ENCODE measurements around the gene ZFP82.

Gene ZFP82

DNA sequence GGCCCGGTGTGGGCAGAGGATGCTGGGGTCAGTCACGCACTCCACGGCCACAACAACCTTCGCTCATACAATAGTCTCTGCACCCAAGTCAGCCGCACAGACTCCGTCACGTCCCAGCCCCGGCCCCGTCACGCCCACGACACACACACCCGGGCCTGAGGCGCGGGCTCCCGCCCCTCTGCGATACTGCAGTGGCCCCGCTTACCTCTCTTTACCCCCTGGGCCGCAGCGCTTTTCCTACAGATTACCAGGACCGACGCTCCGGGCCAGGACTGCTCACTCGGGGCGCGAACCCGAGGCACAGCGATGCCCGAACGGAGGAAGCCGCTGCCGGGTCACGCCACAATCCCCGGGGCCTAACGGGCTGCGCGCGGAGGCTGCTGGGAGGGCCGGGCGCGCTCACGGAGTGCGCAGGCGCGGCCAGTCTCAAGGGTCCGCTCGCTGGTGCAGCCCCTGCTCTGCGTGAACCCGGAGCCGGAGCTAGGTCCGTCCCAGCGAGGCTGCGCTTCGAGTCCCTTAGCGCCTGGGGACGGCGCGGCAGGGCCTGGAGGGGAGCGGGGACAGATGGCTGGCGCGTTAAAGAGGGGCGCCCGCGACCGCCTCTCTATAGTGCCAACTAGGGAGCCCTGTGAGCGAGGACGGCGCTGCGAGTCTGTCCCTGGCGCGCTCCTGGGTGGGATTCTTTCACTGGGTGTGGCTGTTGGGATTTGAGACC lies at the start of gene ZFP82:
Gene ZFP82 (minus strand): TSS at position 358 of the 715 bp plus-strand sequence. CDS start 8,855 bp downstream, outside the sequence.
- DNase-seq = peak; percentile 80

DNA sequence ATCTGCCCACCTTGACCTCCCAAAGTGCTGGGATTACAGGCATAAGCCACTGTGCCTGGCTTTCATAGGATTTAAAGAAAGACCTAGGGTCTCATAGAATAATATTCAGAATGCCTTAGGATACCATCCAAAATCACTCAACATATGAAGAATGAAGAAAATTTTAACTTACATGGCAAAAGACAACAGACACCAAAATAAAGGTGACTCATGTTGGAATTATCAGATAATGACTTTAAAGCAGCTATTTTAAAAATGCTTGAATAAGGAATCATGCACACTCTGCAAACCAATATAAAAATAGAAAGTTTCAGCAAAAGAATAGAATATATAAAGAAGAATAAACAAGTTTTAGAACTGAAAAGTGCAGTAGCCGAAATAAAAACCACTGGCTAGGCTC lies 41.6 kb upstream of the ZFP82 start:
- DNase-seq = no peak

DNA sequence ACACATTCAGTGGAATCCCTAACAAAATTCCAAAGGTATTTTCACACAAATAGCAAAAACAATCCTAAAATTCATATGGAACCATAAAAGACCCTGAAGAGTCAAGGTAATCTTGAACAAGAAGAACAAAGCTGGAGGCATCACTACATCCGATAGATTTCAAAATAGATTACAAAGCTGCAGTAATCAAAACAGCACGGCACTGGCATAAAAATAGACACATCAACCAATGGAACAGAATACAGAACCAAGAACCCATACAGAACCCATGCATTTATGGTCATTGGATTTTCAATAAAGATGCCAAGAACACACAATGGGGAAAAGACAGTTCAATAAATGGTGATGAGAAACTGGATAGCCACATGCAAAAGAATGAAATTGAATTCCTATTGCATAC lies 38.4 kb upstream of the ZFP82 start:
- no peak for DNase-seq

DNA sequence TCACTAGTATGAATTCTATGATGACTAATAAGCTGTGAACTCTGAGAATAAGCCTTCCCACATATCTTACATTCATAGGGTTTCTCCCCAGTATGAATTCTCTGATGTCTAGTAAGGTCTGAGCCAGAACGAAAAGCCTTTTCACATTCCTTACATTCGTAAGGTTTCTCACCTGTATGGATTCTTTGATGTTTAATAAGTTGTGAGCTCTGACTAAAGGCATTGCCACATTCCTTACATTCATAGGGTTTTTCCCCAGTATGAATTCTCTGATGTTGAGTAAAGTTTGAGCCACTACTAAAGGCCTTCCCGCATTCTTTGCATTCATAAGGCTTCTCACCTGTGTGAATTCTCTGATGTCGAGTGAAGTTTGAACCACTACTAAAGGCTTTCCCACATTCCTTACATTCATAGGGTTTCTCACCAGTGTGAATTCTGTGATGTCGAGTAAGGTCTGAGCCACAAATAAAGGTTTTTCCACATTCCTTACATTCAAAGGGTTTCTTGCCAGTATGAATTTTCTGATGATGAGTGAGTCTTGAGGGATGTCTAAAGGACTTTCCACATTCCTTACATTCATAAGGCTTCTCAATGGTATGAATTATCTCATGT lies 30.7 kb upstream of the ZFP82 start:
- DNase-seq = no peak

DNA sequence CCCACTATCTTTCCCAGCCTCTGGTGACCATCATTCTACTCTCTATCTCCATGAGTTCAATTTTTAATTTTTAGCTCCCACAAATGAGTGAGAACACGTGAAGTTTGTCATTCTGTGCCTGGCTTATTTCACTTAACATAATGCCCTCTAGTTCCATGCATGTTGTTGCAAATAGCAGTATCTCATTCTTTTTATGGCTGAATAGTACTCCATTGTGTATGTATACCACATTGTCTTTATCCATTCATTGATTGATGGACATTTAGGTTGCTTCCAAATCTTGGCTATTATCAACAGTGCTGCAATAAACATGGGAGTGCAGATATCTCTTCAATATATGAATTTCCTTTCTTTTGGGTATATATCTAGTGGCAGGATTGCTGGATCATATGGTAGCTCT lies 22.9 kb upstream of the ZFP82 start:
- no peak for DNase-seq

DNA sequence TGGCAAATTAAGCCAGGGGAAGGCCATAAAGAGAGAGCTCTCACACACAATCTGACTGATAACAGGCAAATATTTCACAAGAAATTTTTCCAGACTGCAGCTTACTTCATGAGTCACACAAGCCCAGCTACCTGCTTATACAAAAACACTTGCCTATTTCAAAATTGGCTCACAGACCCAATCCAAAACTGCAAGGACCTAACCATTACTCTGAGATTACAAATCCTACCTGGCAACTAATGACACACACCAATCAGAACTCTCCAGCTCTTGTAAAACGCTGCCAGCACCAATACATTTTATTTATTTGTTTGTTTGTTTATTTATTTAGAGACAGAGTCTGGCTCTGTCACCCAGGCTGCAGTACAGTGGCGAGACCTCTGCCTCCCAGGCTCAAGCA lies 18.1 kb upstream of the ZFP82 start:
- no peak for DNase-seq

DNA sequence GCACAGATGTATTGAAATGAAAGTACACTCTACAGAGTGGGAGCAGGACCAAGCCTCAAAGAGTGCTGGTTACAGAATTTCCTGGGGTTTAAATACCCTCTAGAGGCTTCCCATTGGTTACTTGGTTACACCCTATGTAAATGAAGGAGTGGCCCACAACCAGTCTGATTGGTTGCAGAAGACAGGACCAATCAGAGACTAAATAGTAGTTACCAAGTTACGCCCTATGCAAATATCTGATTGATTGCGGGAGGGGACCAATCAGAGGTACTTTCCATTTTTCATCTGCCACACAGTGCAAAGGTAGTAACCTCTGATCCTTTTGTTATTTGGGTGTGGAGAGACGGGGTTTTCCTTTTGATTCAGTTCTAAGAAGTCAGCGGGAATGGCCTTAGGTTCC lies 5.5 kb upstream of the ZFP82 start:
- no peak for DNase-seq

DNA sequence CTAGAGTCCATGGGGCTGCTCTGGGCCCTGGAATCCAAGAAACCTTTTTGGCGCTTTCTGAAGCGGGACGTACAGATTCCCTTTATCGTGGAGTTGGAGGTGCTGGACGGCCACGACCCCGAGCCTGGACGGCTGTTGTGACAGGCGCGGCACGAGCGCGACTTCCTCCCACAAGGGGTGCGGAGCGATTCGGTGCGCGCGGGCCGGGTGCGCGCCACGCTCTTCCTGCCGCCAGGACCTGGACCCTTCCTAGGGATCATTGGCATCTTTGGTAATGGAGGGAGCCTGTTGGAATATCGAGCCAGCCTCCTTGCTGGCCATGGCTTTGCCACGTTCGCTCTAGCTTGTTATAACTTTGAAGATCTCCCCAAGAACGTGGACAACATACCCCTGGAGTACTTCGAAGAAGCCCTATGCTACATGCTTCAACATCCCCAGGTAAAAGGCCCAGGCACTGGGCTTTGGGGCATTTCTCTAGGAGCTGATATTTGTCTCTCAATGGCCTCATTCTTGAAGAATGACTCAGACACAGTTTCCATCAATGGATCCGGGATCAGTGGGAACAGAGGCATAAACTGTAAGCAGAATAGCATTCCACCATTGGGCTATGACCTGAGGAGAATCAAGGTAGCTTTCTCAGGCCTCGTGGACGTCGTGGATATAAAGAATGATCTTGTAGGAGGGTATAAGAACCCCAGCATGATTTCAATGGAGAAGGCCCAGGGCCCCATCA lies 3.5 kb upstream of the ZFP82 start:
- DNase-seq = no peak

DNA sequence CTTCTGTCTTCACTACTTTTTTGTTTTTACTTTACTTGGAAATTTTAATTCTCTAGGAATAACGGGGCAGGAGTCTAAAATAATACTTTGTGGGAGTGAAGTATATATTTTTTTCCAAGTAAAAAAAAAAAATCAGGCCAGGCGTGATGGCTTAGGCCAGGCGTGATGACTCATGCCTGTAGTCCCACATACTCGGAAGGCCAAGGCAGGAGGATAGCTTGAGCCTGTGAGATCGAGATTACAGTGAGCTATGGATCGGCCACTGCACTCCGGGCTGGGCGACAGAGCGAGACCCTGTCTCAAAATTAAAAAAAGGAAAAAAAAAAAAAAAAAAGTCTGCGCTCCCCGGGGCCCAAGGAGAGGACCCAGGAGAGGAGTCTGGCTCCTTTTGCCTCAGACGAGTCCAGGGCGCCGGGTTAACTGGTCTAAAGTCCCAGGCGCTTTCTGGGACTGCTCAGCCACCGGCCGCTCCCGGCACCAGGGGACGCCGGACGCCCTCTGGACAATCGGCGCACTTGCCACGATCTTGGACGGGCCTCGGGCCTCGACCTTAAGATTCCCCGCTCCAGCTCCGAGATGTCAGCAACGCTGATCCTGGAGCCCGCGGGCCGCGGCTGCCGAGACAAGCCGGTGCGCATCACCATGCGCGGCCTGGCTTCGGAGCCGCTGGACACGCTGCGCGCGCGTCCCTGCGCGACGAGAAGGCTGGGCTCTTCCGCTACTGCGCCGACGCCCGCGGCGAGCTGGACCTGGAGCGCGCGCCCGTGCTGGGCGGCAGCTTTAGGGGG lies 2.7 kb upstream of the ZFP82 start:
- no peak for DNase-seq

DNA sequence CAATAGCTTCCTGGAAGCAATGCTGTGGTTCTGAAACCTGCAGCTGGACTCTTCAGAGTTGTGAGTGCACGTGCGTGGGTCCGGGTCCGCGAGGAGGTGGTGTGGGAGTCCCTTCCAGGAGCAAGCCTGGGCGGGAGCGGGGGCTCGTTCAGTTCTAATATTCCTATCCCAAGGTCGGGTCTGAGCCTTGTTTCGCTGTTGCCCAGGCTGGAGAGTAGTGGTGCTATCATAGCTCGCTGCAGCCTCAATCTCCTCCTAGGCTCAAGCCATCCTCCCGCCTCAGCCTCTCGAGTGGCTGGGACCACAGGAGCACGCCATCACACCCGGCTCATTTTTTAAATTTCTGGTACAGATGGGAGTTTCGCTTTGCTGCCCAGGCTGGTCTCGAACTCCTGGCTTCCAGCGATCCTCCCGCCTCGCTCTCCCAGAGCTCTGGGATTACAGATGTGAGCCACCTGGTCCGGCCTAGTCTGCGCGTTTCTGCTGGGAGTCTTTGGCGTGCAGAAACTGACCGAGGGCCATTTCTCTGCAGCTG lies 625 bp downstream of the ZFP82 start:
- peak; percentile 3 for DNase-seq

DNA sequence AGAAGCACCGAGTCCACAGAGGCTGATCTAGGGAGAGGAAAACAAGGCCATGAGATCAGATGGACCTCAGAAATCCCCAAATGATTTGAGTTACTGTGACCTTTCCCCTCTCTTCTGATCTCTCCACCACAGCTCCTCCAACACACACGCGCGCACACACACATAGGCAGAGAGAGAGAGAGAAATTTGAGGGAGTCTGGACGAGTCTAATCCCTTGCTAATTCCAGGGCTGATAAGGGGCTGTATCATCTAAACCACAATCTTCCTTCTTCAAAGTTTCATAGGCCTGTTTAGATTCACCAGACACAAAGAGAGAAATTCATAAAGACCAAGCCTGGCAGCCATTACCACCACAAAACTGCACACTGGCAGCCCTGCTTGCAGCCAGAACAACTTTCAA lies 8.6 kb downstream of the ZFP82 start:
- no peak for DNase-seq

DNA sequence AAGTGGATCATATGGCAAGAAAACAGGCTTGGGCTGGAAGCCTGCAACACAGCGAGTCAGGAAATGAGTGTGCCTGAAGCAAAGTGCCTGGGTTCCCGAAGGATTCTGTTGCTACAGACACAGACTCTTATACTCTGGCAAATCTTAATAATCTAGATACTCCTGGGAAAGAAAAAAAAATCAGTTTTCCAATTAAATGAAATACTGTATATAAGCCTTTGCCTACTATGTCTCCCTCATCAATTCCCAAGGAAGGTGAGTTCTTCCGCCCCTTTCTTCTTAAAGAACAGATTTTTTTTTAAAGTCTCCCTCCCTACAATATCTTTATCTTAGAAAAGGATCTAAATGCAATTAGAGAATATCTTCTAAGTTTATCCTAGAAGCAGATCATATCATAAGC lies 10.3 kb downstream of the ZFP82 start:
- DNase-seq = no peak

DNA sequence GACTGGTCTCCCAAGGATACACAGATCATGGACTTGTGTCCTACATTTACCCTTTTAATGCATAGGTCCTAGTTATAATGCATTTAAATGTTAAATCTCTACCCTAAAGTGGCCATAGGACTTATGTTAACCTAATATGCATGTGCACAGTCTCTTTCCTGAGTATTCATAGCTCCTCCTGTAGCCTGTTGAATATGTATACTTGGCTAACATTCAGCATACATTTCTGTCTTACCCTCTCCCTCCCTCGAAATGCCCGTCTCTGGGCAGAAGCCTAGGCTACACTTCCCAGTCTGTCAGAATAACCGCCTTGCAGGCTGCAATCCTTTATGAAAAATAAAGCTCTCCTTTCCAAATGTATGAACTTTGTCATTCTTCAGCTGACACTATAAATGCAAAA lies 13.9 kb downstream of the ZFP82 start:
- DNase-seq = no peak

DNA sequence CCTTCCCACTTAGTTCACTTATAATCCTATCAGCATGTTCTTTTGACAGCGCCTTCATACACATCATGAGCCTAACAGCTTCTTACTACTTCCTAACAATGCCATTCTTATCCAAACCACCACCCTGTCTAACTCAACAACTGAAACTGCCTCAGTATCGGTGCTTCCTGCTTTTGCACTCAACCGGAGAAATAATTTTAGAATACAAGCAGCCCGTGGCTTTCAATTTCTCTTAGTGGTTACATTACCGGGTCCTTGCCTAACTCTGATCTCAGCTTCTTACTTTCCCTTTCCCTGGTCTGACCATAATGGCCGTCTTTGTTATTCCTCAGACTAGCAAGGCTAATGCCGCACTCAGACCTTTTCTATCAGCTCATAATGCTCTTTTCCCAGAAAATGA lies 17.0 kb downstream of the ZFP82 start:
- DNase-seq = no peak

DNA sequence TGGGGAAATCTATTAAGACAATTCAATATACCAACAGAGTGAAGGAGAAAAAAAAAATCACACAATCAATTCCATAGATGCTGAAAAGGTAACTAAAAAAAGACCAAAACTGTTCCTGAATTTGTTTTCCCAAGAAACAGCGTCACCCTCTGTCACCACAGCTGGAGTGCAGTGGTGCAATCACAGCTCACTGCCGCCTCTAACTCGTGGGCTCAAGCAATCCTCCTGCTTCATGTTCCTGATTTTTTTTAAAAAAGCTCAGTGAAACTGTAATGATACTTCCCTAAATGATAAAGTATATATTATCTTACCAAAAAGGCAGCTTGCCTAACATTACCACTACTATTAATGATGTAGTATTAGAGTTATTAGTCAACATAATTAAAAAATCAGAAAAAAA lies 19.9 kb downstream of the ZFP82 start:
- DNase-seq = no peak

DNA sequence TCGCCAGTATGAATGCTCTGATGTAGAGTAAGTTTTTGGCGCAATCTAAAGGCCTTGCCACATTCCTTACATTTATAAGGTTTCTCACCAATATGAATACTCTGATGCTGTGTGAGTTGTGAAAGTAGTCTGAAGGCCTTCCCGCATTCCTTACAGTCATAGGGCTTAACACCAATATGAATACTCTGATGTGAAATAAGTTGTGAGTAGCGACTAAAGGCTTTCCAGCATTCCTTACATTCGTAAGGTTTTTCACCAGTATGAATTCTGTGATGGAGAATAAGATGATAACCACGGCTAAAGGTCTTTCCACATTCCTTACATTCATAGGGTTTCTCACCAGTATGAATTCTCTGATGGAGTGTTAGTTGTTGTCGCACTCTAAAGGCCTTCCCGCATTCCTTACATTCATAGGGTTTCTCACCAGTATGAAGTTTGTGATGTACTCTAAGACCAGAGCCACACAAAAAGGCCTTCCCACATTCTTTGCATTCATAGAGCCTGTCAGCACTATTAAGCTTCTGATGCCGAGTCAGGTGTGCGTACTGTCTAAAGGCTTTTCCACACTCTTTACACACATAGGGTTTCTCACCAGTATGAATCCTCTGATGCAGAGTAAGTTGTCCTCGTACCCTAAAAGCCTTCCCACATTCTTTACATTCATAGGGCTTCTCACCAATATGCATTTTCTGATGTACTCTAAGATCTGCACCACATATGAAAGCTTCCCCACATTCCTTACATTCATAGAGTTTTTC lies 25.3 kb downstream of the ZFP82 start:
- DNase-seq = no peak

DNA sequence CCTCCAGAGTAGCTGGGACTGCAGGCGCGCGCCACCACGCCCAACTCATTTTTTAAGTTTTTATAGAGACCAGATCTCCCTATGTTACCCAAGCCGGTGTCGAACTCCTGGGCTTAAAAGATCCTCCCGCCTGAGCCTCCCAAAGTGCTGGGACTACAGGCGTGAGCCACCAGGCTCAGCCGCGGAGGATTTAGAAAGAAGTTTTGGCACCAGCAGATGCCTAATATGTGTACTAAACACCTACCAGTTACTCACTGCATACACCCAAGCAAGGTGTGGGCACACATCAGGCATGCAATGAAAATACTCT lies 39.0 kb downstream of the ZFP82 start:
- DNase-seq = no peak

DNA sequence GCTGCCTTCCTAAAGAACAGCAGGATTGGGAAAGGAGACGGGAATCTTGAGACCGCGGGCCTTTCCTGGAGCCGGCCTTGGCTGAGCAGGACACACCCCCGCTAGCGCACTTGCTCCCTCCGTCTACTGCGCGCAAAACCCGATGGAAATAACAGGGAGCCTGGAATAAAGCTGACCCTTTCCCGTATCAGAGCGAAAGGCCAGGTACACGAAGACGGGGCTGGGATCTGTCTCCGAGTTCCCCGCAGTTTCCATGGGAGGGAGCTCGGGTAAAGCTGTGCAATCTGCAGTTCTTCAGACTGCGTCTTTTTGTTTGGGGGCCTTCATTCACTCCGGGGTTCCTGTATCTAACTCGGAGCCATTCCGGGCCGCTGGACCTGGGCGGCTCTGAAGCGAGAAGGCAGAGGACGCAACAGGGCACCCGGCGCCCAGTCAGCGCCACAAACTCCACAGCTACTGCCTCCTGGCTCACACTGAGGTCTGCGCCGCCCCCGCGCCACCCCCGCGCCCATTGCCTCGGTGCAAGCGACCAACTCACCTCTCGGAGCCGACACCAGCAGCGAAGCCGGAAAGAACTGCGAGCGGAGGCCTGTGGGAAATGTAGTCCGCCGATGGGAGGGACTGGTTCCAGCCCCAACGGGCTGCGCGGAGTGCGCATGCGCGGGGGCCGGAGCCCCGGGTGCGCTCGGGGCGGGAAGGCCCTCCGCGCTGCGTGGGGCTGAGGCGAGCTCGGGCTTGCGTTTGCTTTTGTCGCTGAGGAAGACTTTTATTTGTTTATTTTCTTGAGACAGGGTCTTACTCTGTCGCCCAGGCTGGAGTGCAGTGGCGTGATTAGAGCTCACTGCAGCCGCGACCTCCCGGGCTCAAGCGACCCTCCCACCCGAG lies 39.6 kb downstream of the ZFP82 start, which contains the start of gene ZFP14:
Gene ZFP14 (minus strand): TSS at position 577 of the 885 bp plus-strand sequence. CDS start 11,309 bp downstream, outside the sequence.
- peak; percentile 94 for DNase-seq

DNA sequence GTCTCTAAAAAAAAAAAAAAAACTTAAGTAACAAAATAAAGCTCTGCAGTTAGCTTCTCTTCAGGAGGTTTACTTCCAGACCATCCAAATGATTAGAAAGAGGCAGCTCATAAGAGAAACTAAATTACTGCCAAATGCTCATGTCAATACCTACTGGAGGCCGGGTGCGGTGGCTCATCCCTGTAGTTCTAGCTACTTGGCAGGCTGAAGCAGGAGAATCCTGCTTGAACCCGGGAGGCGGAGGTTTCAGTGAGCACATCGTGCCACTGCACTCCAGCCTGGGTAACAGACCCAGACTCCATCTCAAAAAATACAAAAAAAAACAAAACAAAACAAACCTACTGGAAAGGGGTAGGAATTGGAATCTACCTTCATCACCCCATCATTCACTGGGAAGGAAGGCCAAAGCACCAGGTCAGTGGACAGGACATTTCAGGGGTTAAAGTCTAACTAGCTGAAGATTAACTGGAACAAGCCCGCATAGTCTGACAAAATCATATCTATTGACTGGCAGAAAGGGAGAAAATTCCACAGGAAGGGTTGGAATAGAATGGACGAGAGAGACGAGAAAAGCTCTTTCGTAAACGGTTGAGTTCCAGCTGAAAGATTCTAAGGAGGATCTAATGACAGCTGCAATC lies 40.8 kb downstream of the ZFP82 start:
- no peak for DNase-seq

DNA sequence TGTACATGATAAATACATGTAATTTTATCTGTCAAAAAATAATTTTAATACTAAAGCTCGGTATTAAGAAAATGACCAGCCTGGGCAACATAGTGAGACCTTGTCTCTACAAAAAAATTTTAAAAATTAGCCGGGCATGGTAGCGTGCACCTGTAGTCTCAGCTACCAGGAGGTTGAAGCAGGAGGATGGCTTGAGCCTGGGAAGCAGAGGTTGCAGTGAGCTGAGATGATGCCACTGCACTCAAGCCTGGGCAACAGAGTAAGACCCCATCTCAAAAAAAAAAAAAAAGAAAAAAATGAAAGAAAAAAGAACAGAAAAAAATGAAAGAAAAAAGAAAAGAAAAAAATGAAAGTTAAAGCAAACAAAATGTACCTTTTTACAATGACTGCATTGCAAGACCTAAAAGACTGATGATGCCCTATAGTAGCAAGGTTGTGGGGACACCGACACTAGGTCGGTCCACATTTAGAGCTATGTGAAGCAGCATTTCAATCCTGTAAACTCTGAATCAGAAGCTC lies 44.7 kb downstream of the ZFP82 start:
- no peak for DNase-seq

DNA sequence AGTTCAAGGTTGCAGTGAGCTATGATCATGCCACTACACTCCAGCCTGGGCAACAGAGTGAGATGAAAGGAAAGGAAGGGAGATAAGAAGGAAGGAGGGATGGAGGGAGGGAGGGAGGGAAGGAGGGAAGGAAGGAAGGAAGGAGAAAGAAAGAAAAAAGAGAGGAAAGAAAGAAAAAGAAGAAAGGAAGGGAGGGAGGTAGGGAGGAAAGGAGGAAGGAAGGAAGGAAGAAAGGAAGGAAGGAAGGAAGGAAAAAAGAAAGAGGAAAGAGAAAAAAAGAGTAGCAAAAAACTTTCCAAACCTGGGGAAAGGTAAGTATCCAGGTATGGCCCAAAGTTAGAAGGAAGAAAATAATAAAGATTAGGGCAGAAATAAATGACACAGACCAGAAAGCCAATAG lies 46.6 kb downstream of the ZFP82 start:
- DNase-seq = no peak
